Prostate gland (tissue), 2 donors: ENCODE data around the gene CXCR2. TPM values are rescaled to one million over a fixed set of nuclear protein-coding genes. Genes with fewer than 3 reads are reported as not detected.

Source experiments
- DNase-seq: peaks from one replicate; pipeline ENCODE4 v3.0.0-alpha.2; 2019; ENCODE audit warnings: low spot score
- H3K27ac ChIP-seq, 2 donors: fragments of 200-600 bp; sonication (generic); 2 replicates each; pipeline ENCODE4 v1.5.1; 2017 to 2019
- H3K27me3 ChIP-seq: fragments of 200-600 bp; sonication (generic); replicated peaks from 2 replicates; pipeline ENCODE4 v1.5.1; 2019; ENCODE audit not compliant: insufficient read depth
- H3K36me3 ChIP-seq, 2 donors: fragments of 200-600 bp; sonication (generic); 1 replicate in 1 of 2; 2 replicates in 1 of 2; pipeline versions ENCODE4 v1.5.1 to v1.8.1; 2017 to 2019
- H3K4me1 ChIP-seq: fragments of 200-600 bp; sonication (generic); replicated peaks from 2 replicates; pipeline ENCODE4 v1.5.1; 2019
- H3K4me3 ChIP-seq, 2 donors: fragments of 200-600 bp; sonication (generic); 2 replicates each; pipeline ENCODE4 v1.5.1; 2017 to 2019
- H3K9me3 ChIP-seq: fragments of 200-600 bp; sonication (generic); 2 replicates; pipeline ENCODE4 v1.5.1; 2017
- POLR2A ChIP-seq: fragments of 450-650 bp; IDR thresholded peaks from one replicate; pipeline ENCODE4 v1.6.1; 2016; ENCODE audit warnings: antibody characterized with exemption, mild to moderate bottlenecking
- POLR2AphosphoS5 ChIP-seq: sonication (generic); formaldehyde crosslinking; IDR thresholded peaks from one replicate; pipeline ENCODE4 v1.6.1; 2017; ENCODE audit warnings: antibody characterized with exemption
- WGBS: methylation state at CpG from one replicate; pipeline ENCODE4 v1.1.5; 2018; 5-methylcytosine and 5-hydroxymethylcytosine counted together
- intact Hi-C: fragments of 100-400 bp; cut with DNase I; formaldehyde crosslinking; loops from one replicate; pipeline ENCODE4 v1.14.2; 2022
- total RNA-seq, 2 donors: library from RNA; depleted of rRNA; stranded (reverse); fragments of >200 nt; gene quantifications; one replicate each; pipeline ENCODE4 v1.1.0, GENCODE V29; 2016
- TF ChIP-seq, protein P1 (sequence below), 4 experiments: fragments of 200-600 bp in 2 of 4; fragments of 450-650 bp in 2 of 4; sonication (generic) in 2 of 4; IDR thresholded peaks; 1 replicate in 3 of 4; 2 replicates in 1 of 4; pipeline ENCODE4 v1.5.1; 2016 to 2019; ENCODE audit warnings: antibody characterized with exemption in 4 of 4, mild to moderate bottlenecking in 2 of 4, moderate library complexity in 2 of 4

Gene CXCR2
- total RNA-seq, 2 donors from 2014 or later, result 3.0 TPM; not detected in 1

GRCh38 chr2:218155953-218156479 is 30.2 kb downstream of the CXCR2 start:
- H3K4me3 ChIP-seq, result no peak overlapping the region
- no peaks in the 10 kb centered on the region for H3K9me3 ChIP-seq
- no peak overlapping the region for H3K27ac ChIP-seq
- intact Hi-C loops, result no loop called here
- no peak for TF ChIP-seq POLR2A
- TF ChIP-seq POLR2AphosphoS5, result no peak
- TF ChIP-seq, protein P1, sequence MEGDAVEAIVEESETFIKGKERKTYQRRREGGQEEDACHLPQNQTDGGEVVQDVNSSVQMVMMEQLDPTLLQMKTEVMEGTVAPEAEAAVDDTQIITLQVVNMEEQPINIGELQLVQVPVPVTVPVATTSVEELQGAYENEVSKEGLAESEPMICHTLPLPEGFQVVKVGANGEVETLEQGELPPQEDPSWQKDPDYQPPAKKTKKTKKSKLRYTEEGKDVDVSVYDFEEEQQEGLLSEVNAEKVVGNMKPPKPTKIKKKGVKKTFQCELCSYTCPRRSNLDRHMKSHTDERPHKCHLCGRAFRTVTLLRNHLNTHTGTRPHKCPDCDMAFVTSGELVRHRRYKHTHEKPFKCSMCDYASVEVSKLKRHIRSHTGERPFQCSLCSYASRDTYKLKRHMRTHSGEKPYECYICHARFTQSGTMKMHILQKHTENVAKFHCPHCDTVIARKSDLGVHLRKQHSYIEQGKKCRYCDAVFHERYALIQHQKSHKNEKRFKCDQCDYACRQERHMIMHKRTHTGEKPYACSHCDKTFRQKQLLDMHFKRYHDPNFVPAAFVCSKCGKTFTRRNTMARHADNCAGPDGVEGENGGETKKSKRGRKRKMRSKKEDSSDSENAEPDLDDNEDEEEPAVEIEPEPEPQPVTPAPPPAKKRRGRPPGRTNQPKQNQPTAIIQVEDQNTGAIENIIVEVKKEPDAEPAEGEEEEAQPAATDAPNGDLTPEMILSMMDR (IDR thresholded peaks at IDR 0.05), result no peak
- H3K27me3 ChIP-seq, result no peaks in the 10 kb centered on the region
- 75% methylated on average over 7 of the region's 7 CpGs for WGBS
- no peak for DNase-seq
- H3K4me1 ChIP-seq, result no peaks in the 10 kb centered on the region
- no peaks in the 10 kb centered on the region for H3K36me3 ChIP-seq

DNA sequence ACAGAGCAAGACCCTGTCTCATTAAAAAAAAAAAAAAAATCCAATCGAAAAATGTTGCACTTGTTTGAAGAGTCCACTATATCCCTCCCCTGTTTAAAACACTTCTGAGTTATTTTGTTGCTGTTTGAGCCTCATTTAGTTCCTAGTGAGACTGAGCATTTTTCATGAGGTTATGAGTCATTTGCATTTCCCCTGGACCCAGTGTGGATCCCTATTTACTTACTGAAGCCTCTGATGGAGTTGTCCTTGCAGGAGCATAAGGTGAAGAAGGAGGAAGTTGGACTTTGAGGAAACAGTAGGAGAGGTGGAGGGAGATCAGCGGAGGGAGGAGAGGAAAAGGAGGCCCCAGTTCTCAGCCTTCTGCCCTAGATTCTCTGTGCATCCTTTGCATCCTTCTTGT is 35.8 kb downstream of the CXCR2 start:
- TF ChIP-seq POLR2AphosphoS5 (no peak), POLR2A (no peak)
- TF ChIP-seq, protein P1 (IDR thresholded peaks at IDR 0.05), result no peak
- Histone ChIP-seq H3K27me3 (no peaks in the 10 kb centered on the region), H3K4me1 (no peaks in the 10 kb centered on the region), H3K36me3 (no peaks in the 10 kb centered on the region), H3K27ac (no peak overlapping the region), H3K4me3 (no peak overlapping the region), H3K9me3 (no peaks in the 10 kb centered on the region)
- no peak for DNase-seq
- intact Hi-C loops, result no loop called here
- WGBS, result 71% methylated on average over 2 of the region's 2 CpGs

- TF ChIP-seq, protein P1 (IDR thresholded peaks at IDR 0.05), result no peak
- TF ChIP-seq POLR2AphosphoS5 (no peak), POLR2A (no peak)
These were observed 37.0 kb downstream of the CXCR2 start for GRCh38 chr2:218162814-218163213.

DNA sequence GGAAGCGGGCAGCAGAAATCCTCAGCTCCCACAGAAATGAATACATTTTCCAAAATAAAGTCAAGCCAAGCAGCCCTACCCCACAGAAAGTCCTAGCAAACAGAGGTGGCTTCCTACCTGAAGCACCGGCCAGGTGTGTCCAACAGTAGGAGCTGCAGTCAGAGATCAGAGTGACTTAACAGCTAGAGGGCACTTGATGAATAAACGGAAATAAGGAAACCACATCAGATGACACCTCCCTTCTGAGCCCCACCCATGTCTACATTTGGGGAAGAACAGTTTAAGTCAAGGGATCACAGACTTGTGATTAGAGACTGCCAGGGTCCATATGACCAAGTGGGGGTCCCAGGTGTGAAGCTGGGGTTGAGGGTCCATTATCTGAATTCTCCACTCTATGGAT is 41.0 kb downstream of the CXCR2 start, which contains the start of gene CXCR1:
CXCR1 (minus strand) TSS at position 172 of the 400 bp plus-strand sequence. CDS start 1,751 bp downstream, outside the sequence.
- no peaks in the 10 kb centered on the region for H3K9me3 ChIP-seq

More at GRCh38 chr2:218162814-218163213, 37.0 kb downstream of the CXCR2 start:
- Histone ChIP-seq H3K27me3 (no peaks in the 10 kb centered on the region), H3K36me3 (no peaks in the 10 kb centered on the region), H3K4me3 (no peak overlapping the region), H3K27ac (no peak overlapping the region), H3K4me1 (no peaks in the 10 kb centered on the region), H3K9me3 (no peaks in the 10 kb centered on the region)
- intact Hi-C loops, result no loop called here
- WGBS, result 89% methylated on average over 1 of the region's 1 CpG
- no peak for DNase-seq

More for the DNA sequence above, 41.0 kb downstream of the CXCR2 start, which contains the start of gene CXCR1:
- DNase-seq, result no peak
- Histone ChIP-seq H3K4me3 (no peak within 1 kb of the TSS), H3K36me3 (no peaks in the 10 kb centered on the region), H3K27ac (no peak within 1 kb of the TSS), H3K27me3 (no peaks in the 10 kb centered on the region), H3K4me1 (no peaks in the 10 kb centered on the region)
- 85% methylated on average over 3 of the region's 3 CpGs for WGBS
- TF ChIP-seq, protein P1 (IDR thresholded peaks at IDR 0.05), result no peak
- no peak for TF ChIP-seq POLR2AphosphoS5
- no peak for TF ChIP-seq POLR2A
- intact Hi-C loops, result no loop called here
